ENCODE measurements around the gene BCAS3.
"Not testable (repeated sequence)": the region's sequence is repeated elsewhere in the genome, so short reads cannot be mapped to it uniquely, and the experiment has no call there.

Gene BCAS3

GRCh38 chr17:61354895-61355874 is 677.5 kb downstream of the BCAS3 start:
- no peak overlapping the region for H3K4me3 ChIP-seq (ENCODE audit: control insufficient read depth, low read depth, low read length)
- DNase-seq (ENCODE audit: low read depth), result no peak
- TF ChIP-seq CTCF (IDR thresholded peaks at IDR 0.05; ENCODE audit: control insufficient read depth, insufficient read depth, low read depth, low read length, missing control alignments), result no peak

- H3K4me3 ChIP-seq (ENCODE audit: control insufficient read depth, low read depth, low read length); DNase-seq (ENCODE audit: low read depth): not testable (repeated sequence)
Measured at GRCh38 chr17:61357061-61357460, 679.4 kb downstream of the BCAS3 start.

- DNase-seq (ENCODE audit: low read depth); H3K4me3 ChIP-seq (ENCODE audit: control insufficient read depth, low read depth, low read length): not testable (repeated sequence)
Measured at GRCh38 chr17:61359513-61359912, 681.9 kb downstream of the BCAS3 start.

- TF ChIP-seq CTCF (IDR thresholded peaks at IDR 0.05; ENCODE audit: control insufficient read depth, insufficient read depth, low read depth, low read length, missing control alignments), result no peak
- DNase-seq (ENCODE audit: low read depth), result no peak
Measured at GRCh38 chr17:61360318-61360943, 682.8 kb downstream of the BCAS3 start.

GRCh38 chr17:61361084-61361483 is 683.4 kb downstream of the BCAS3 start:
- TF ChIP-seq CTCF (IDR thresholded peaks at IDR 0.05; ENCODE audit: control insufficient read depth, insufficient read depth, low read depth, low read length, missing control alignments), result no peak
- H3K4me3 ChIP-seq (ENCODE audit: control insufficient read depth, low read depth, low read length), result no peak overlapping the region
- DNase-seq (ENCODE audit: low read depth), result peak; percentile 65

More at GRCh38 chr17:61360318-61360943, 682.8 kb downstream of the BCAS3 start:
- no peak overlapping the region for H3K4me3 ChIP-seq (ENCODE audit: control insufficient read depth, low read depth, low read length)

GRCh38 chr17:61362396-61362795 is 684.7 kb downstream of the BCAS3 start:
- no peak for TF ChIP-seq CTCF (IDR thresholded peaks at IDR 0.05; ENCODE audit: control insufficient read depth, insufficient read depth, low read depth, low read length, missing control alignments)
- no peak overlapping the region for H3K4me3 ChIP-seq (ENCODE audit: control insufficient read depth, low read depth, low read length)
- no peak for DNase-seq (ENCODE audit: low read depth)

GRCh38 chr17:61362852-61363600 is 685.4 kb downstream of the BCAS3 start:
- no peak for TF ChIP-seq CTCF (IDR thresholded peaks at IDR 0.05; ENCODE audit: control insufficient read depth, insufficient read depth, low read depth, low read length, missing control alignments)
- H3K4me3 ChIP-seq (ENCODE audit: control insufficient read depth, low read depth, low read length), result no peak overlapping the region
- DNase-seq (ENCODE audit: low read depth), result no peak
